HEK293 (cell line): Measurements from ENCODE around the gene DUSP19.

Source experiments
- CTCF ChIA-PET: fragments of 350-600 bp; formaldehyde crosslinking; extraction: SDS; loops from one replicate; lab custom pipeline; 2021; ENCODE audit warnings: antibody characterized with exemption; lab: Yijun Ruan, JAX
- POLR2A ChIA-PET: fragments of 300-600 bp; formaldehyde crosslinking; extraction: SDS; loops from one replicate; lab custom pipeline; 2020; ENCODE audit warnings: antibody characterized with exemption, inconsistent platforms; lab: Yijun Ruan, JAX
- H3K27ac ChIP-seq: fragments of 200-500 bp; sonication (Bioruptor generic); 2 replicates; pipeline ENCODE4 v1.5.1; 2014; ENCODE audit warnings: low read depth, low read length, control low read depth, inconsistent platforms; ENCODE audit errors: extremely low read depth
- H3K36me3 ChIP-seq, 2 experiments: fragments of 200-500 bp in 1 of 2; sonication (Bioruptor generic) in 1 of 2; 1 replicate in 1 of 2; 2 replicates in 1 of 2; pipeline ENCODE4 v1.5.1; 2014 to 2017; ENCODE audit warnings: inconsistent platforms in 2 of 2, low read length in 2 of 2; ENCODE audit not compliant: control insufficient read depth in 2 of 2, insufficient read depth in 1 of 2
- H3K4me1 ChIP-seq: fragments of 200-500 bp; sonication (Bioruptor generic); 2 replicates; pipeline ENCODE4 v1.5.1; 2014; ENCODE audit warnings: mild to moderate bottlenecking, low read length, inconsistent platforms; ENCODE audit not compliant: control insufficient read depth, insufficient read depth
- H3K4me3 ChIP-seq: 2 replicates; pipeline ENCODE4 v1.5.1; 2011; ENCODE audit warnings: low read depth, mild to moderate bottlenecking, control low read depth, low read length, moderate library complexity
- H3K9me3 ChIP-seq: fragments of 200-500 bp; sonication (Bioruptor generic); 2 replicates; pipeline ENCODE4 v1.5.1; 2014; ENCODE audit warnings: low read depth, low read length, inconsistent platforms; ENCODE audit not compliant: control insufficient read depth, insufficient read depth
- FEZF1 ChIP-seq: fragments of 450-650 bp; formaldehyde crosslinking; IDR thresholded peaks from 2 replicates; pipeline ENCODE4 v1.5.1; 2016; ENCODE audit warnings: missing biosample characterization, missing genetic modification characterization
- GFI1B ChIP-seq: fragments of 450-650 bp; formaldehyde crosslinking; IDR thresholded peaks from 2 replicates; pipeline ENCODE4 v1.5.1; 2016; ENCODE audit warnings: missing biosample characterization, missing genetic modification characterization
- MYNN ChIP-seq: fragments of 450-650 bp; formaldehyde crosslinking; IDR thresholded peaks from 2 replicates; pipeline ENCODE4 v1.5.1; 2016; ENCODE audit warnings: missing biosample characterization, missing genetic modification characterization, borderline replicate concordance
- SP2 ChIP-seq: fragments of 450-650 bp; formaldehyde crosslinking; IDR thresholded peaks from 2 replicates; pipeline ENCODE4 v1.5.1; 2016; ENCODE audit warnings: missing biosample characterization, missing genetic modification characterization
- TCF7L2 ChIP-seq: IDR thresholded peaks from 2 replicates; pipeline ENCODE4 v1.6.1; 2011; ENCODE audit warnings: low read depth, mild to moderate bottlenecking, inconsistent platforms, low read length, moderate library complexity, borderline replicate concordance
- TRIM28 ChIP-seq: IDR thresholded peaks from 2 replicates; pipeline ENCODE4 v1.6.1; 2011; ENCODE audit warnings: low read length, control low read depth, borderline replicate concordance
- ZBTB21 ChIP-seq: fragments of 450-650 bp; formaldehyde crosslinking; IDR thresholded peaks from 2 replicates; pipeline ENCODE4 v1.5.1; 2017; ENCODE audit warnings: missing biosample characterization, missing genetic modification characterization
- ZFP37 ChIP-seq: fragments of 450-650 bp; formaldehyde crosslinking; IDR thresholded peaks from 2 replicates; pipeline ENCODE4 v1.5.1; 2016; ENCODE audit warnings: missing biosample characterization, missing genetic modification characterization
- ZNF121 ChIP-seq: fragments of 450-650 bp; formaldehyde crosslinking; IDR thresholded peaks from 2 replicates; pipeline ENCODE4 v1.5.1; 2016; ENCODE audit warnings: missing biosample characterization, missing genetic modification characterization
- ZNF132 ChIP-seq: fragments of 450-650 bp; formaldehyde crosslinking; IDR thresholded peaks from 2 replicates; pipeline ENCODE4 v1.5.1; 2017; ENCODE audit warnings: missing biosample characterization, missing genetic modification characterization, borderline replicate concordance
- ZNF133 ChIP-seq: fragments of 450-650 bp; formaldehyde crosslinking; IDR thresholded peaks from 2 replicates; pipeline ENCODE4 v1.5.1; 2016; ENCODE audit warnings: missing biosample characterization, missing genetic modification characterization
- ZNF174 ChIP-seq: fragments of 450-650 bp; formaldehyde crosslinking; IDR thresholded peaks from 2 replicates; pipeline ENCODE4 v1.5.0; 2017; ENCODE audit warnings: missing biosample characterization, mild to moderate bottlenecking, missing genetic modification characterization
- ZNF266 ChIP-seq: fragments of 450-650 bp; formaldehyde crosslinking; IDR thresholded peaks from 2 replicates; pipeline ENCODE4 v1.5.1; 2016; ENCODE audit warnings: missing biosample characterization, missing genetic modification characterization, low read depth
- ZNF274 ChIP-seq, 2 experiments: fragments of 200-500 bp in 1 of 2; fragments of 450-650 bp in 1 of 2; sonication (Bioruptor generic) in 1 of 2; formaldehyde crosslinking in 1 of 2; IDR thresholded peaks; 2 replicates each; pipeline versions ENCODE4 v1.5.1 to v1.6.1; 2014 to 2016; ENCODE audit warnings: borderline replicate concordance in 1 of 2, inconsistent platforms in 1 of 2, low read length in 1 of 2, missing biosample characterization in 1 of 2, missing genetic modification characterization in 1 of 2
- ZNF366 ChIP-seq: fragments of 450-650 bp; formaldehyde crosslinking; conservative IDR thresholded peaks from 2 replicates; pipeline ENCODE4 v1.5.1; 2016; ENCODE audit warnings: missing biosample characterization, missing genetic modification characterization
- ZNF394 ChIP-seq: fragments of 450-650 bp; formaldehyde crosslinking; IDR thresholded peaks from 2 replicates; pipeline ENCODE4 v1.5.1; 2016; ENCODE audit warnings: missing biosample characterization, missing genetic modification characterization, mild to moderate bottlenecking, moderate library complexity, borderline replicate concordance
- ZNF433 ChIP-seq: fragments of 450-650 bp; formaldehyde crosslinking; IDR thresholded peaks from 2 replicates; pipeline ENCODE4 v1.5.1; 2016; ENCODE audit warnings: missing biosample characterization, missing genetic modification characterization, low read depth
- ZNF473 ChIP-seq: fragments of 450-650 bp; formaldehyde crosslinking; IDR thresholded peaks from 2 replicates; pipeline ENCODE4 v1.5.1; 2017; ENCODE audit warnings: missing biosample characterization, missing genetic modification characterization
- ZNF529 ChIP-seq: fragments of 450-650 bp; formaldehyde crosslinking; IDR thresholded peaks from 2 replicates; pipeline ENCODE4 v1.5.1; 2017; ENCODE audit warnings: missing genetic modification characterization, missing biosample characterization; ENCODE audit not compliant: insufficient replicate concordance
- ZNF585B ChIP-seq: fragments of 450-650 bp; formaldehyde crosslinking; IDR thresholded peaks from 2 replicates; pipeline ENCODE4 v1.5.1; 2016; ENCODE audit warnings: missing biosample characterization, missing genetic modification characterization
- ZNF621 ChIP-seq: fragments of 450-650 bp; formaldehyde crosslinking; IDR thresholded peaks from 2 replicates; pipeline ENCODE4 v1.5.1; 2017; ENCODE audit warnings: missing biosample characterization, missing genetic modification characterization
- ZNF623 ChIP-seq: fragments of 450-650 bp; formaldehyde crosslinking; IDR thresholded peaks from 2 replicates; pipeline ENCODE4 v1.5.1; 2016; ENCODE audit warnings: missing biosample characterization, missing genetic modification characterization
- ZNF692 ChIP-seq: fragments of 450-650 bp; formaldehyde crosslinking; IDR thresholded peaks from 2 replicates; pipeline ENCODE4 v1.5.1; 2016; ENCODE audit warnings: missing biosample characterization, missing genetic modification characterization
- ZNF791 ChIP-seq: fragments of 450-650 bp; formaldehyde crosslinking; IDR thresholded peaks from 2 replicates; pipeline ENCODE4 v1.5.1; 2016; ENCODE audit warnings: missing biosample characterization, missing genetic modification characterization
- ZNF837 ChIP-seq: fragments of 450-650 bp; formaldehyde crosslinking; IDR thresholded peaks from 2 replicates; pipeline ENCODE4 v1.5.1; 2016; ENCODE audit warnings: missing biosample characterization, missing genetic modification characterization
- TF ChIP-seq, protein P1 (sequence below): fragments of 450-650 bp; formaldehyde crosslinking; IDR thresholded peaks from 2 replicates; pipeline ENCODE4 v1.5.1; 2016; ENCODE audit warnings: missing biosample characterization, missing genetic modification characterization
- TF ChIP-seq, protein P2 (sequence below): fragments of 450-650 bp; formaldehyde crosslinking; IDR thresholded peaks from 2 replicates; pipeline ENCODE4 v1.5.0; 2017; ENCODE audit warnings: missing biosample characterization, missing genetic modification characterization, borderline replicate concordance
- TF ChIP-seq, protein P3 (sequence below): fragments of 450-650 bp; formaldehyde crosslinking; IDR thresholded peaks from 2 replicates; pipeline ENCODE4 v1.5.1; 2016; ENCODE audit warnings: missing biosample characterization, missing genetic modification characterization

DUSP19 gene

GRCh38 chr2:183072177-183072576 is 6.4 kb upstream of the DUSP19 start:
- ChIA-PET CTCF (no interaction called here), POLR2A (no interaction called here)
- TF ChIP-seq FEZF1 (tag by site-specific recombination) (no peak), ZNF366 (tag by site-specific recombination) (no peak), ZNF394 (tag by site-specific recombination) (no peak), ZNF837 (no peak), ZNF174 (tag by site-specific recombination) (no peak), ZNF692 (tag by site-specific recombination) (no peak), ZNF621 (tag by site-specific recombination) (no peak), ZNF473 (no peak), MYNN (no peak), ZNF266 (no peak), ZNF132 (tag by site-specific recombination) (no peak), TCF7L2 (no peak), ZBTB21 (no peak), TRIM28 (no peak), GFI1B (tag by site-specific recombination) (no peak), ZFP37 (no peak), ZNF433 (tag by site-specific recombination) (no peak)
- TF ChIP-seq, protein P1, sequence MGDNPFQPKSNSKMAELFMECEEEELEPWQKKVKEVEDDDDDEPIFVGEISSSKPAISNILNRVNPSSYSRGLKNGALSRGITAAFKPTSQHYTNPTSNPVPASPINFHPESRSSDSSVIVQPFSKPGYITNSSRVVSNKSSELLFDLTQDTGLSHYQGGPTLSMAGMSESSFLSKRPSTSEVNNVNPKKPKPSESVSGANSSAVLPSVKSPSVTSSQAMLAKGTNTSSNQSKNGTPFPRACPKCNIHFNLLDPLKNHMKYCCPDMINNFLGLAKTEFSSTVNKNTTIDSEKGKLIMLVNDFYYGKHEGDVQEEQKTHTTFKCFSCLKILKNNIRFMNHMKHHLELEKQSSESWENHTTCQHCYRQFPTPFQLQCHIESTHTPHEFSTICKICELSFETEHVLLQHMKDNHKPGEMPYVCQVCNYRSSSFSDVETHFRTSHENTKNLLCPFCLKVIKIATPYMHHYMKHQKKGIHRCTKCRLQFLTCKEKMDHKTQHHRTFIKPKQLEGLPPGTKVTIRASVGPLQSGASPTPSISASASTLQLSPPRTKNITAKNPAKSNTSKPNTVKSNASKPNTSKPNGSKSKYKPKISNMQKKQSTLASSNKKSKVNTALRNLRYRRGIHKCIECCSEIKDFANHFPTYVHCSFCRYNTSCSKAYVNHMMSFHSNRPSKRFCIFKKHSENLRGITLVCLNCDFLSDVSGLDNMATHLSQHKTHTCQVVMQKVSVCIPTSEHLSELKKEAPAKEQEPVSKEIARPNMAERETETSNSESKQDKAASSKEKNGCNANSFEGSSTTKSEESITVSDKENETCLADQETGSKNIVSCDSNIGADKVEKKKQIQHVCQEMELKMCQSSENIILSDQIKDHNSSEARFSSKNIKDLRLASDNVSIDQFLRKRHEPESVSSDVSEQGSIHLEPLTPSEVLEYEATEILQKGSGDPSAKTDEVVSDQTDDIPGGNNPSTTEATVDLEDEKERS (tag by site-specific recombination): no peak
- Histone ChIP-seq H3K27ac (no peak overlapping the region), H3K36me3 (no peaks in the 10 kb centered on the region), H3K9me3 (no peaks in the 10 kb centered on the region), H3K4me3 (no peak overlapping the region), H3K4me1 (no peaks in the 10 kb centered on the region)

- H3K4me1 ChIP-seq: peaks cover 5% of the 10 kb centered on the region; the same call in 1 of the 2 replicates
- H3K27ac ChIP-seq: no peak overlapping the region
- ChIA-PET POLR2A (interaction anchor here (1.3 to 2.8 kb wide), 3 partner anchors 15 to 86 kb away, joined by 3 to 18 read pairs (median 4); partner anchors contain the start of gene NUP35), CTCF (interaction anchor here (0.6 to 1.3 kb wide), 2 partner anchors 12 to 47 kb away, joined by 3 read pairs; no protein-coding TSS in a partner anchor)
- peak overlapping the region; percentile 79 for H3K4me3 ChIP-seq
- no peaks in the 10 kb centered on the region for H3K9me3 ChIP-seq
- TF ChIP-seq ZNF585B (tag by site-specific recombination) (no peak), ZNF529 (tag by site-specific recombination) (no peak), ZNF623 (tag by site-specific recombination) (no peak), ZNF791 (tag by site-specific recombination) (no peak), ZNF274 (IDR thresholded peaks at IDR 0.05; ENCODE audit: low read length) (no peak), ZNF274 (tag by site-specific recombination; IDR thresholded peaks at IDR 0.05; ENCODE audit: borderline replicate concordance) (no peak), ZNF121 (tag by site-specific recombination) (no peak), ZNF133 (tag by site-specific recombination) (no peak), SP2 (tag by site-specific recombination) (no peak)
- TF ChIP-seq, protein P2, sequence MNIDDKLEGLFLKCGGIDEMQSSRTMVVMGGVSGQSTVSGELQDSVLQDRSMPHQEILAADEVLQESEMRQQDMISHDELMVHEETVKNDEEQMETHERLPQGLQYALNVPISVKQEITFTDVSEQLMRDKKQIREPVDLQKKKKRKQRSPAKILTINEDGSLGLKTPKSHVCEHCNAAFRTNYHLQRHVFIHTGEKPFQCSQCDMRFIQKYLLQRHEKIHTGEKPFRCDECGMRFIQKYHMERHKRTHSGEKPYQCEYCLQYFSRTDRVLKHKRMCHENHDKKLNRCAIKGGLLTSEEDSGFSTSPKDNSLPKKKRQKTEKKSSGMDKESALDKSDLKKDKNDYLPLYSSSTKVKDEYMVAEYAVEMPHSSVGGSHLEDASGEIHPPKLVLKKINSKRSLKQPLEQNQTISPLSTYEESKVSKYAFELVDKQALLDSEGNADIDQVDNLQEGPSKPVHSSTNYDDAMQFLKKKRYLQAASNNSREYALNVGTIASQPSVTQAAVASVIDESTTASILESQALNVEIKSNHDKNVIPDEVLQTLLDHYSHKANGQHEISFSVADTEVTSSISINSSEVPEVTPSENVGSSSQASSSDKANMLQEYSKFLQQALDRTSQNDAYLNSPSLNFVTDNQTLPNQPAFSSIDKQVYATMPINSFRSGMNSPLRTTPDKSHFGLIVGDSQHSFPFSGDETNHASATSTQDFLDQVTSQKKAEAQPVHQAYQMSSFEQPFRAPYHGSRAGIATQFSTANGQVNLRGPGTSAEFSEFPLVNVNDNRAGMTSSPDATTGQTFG: no peak
- TF ChIP-seq, protein P3, sequence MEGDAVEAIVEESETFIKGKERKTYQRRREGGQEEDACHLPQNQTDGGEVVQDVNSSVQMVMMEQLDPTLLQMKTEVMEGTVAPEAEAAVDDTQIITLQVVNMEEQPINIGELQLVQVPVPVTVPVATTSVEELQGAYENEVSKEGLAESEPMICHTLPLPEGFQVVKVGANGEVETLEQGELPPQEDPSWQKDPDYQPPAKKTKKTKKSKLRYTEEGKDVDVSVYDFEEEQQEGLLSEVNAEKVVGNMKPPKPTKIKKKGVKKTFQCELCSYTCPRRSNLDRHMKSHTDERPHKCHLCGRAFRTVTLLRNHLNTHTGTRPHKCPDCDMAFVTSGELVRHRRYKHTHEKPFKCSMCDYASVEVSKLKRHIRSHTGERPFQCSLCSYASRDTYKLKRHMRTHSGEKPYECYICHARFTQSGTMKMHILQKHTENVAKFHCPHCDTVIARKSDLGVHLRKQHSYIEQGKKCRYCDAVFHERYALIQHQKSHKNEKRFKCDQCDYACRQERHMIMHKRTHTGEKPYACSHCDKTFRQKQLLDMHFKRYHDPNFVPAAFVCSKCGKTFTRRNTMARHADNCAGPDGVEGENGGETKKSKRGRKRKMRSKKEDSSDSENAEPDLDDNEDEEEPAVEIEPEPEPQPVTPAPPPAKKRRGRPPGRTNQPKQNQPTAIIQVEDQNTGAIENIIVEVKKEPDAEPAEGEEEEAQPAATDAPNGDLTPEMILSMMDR (tag by site-specific recombination): no peak
- no peaks in the 10 kb centered on the region for H3K36me3 ChIP-seq
Observed at GRCh38 chr2:183078163-183078463, 434 bp upstream of the DUSP19 start.
